Endothelial cell of umbilical vein (primary cell): ENCODE measurements around the gene NRCAM. TPM values are rescaled to one million over a fixed set of nuclear protein-coding genes. Genes with fewer than 3 reads are reported as not detected.

Source experiments
- BruUV-seq: library from RNA; stranded (reverse); fragments of 400-500 nt; replicated peaks from 2 replicates; lab custom pipeline; 2021; lab: Mats Ljungman, UMichigan
- CTCF ChIA-PET: fragments of 300-600, 350-600 bp; sonication (Branson Sonifier 250); formaldehyde crosslinking; loops from one replicate; lab custom pipeline; 2021; ENCODE audit warnings: antibody characterized with exemption, inconsistent platforms; lab: Charles Lee
- POLR2A ChIA-PET: fragments of 300-600, 350-600 bp; sonication (Branson Sonifier 250); formaldehyde crosslinking; loops from one replicate; lab custom pipeline; 2021; ENCODE audit warnings: antibody characterized with exemption, inconsistent platforms; lab: Charles Lee
- DNase-seq: peaks from one replicate; pipeline ENCODE4 v3.0.0-alpha.2; 2011; ENCODE audit warnings: low read depth, low spot score
- FAIRE-seq: peaks from 2 replicates; lab custom pipeline; 2011; peaks lifted over from hg19 to GRCh38; lab: Jason Lieb, UNC
- H2AFZ ChIP-seq: 2 replicates; pipeline ENCODE4 v1.6.0; 2012; ENCODE audit warnings: low read depth, low read length, control low read depth, inconsistent platforms
- H3K27ac ChIP-seq: 2 replicates; pipeline ENCODE4 v1.5.1; 2011; ENCODE audit warnings: low read depth, mild to moderate bottlenecking, control low read depth, low read length, moderate library complexity; ENCODE audit not compliant: insufficient read depth
- H3K27me3 ChIP-seq, 2 experiments: 2 replicates each; pipeline versions ENCODE4 v1.6.0 to v1.6.1; 2011; ENCODE audit warnings: low read length in 2 of 2, mixed read lengths in 1 of 2; ENCODE audit not compliant: control insufficient read depth in 2 of 2, insufficient read depth in 2 of 2
- H3K36me3 ChIP-seq, 2 experiments: 2 replicates in 1 of 2; 3 replicates in 1 of 2; pipeline ENCODE4 v1.5.1; 2011; ENCODE audit warnings: low read length in 2 of 2, mild to moderate bottlenecking in 1 of 2, moderate library complexity in 1 of 2; ENCODE audit not compliant: control insufficient read depth in 2 of 2, insufficient read depth in 2 of 2; ENCODE audit errors: extremely low read depth in 1 of 2
- H3K4me1 ChIP-seq: 3 replicates; pipeline ENCODE4 v1.5.1; 2011; ENCODE audit warnings: mild to moderate bottlenecking, low read length; ENCODE audit not compliant: control insufficient read depth, insufficient read depth; ENCODE audit errors: extremely low read depth
- H3K4me2 ChIP-seq: 2 replicates; pipeline ENCODE4 v1.6.1; 2011; ENCODE audit warnings: low read length, control low read depth, mixed read lengths; ENCODE audit not compliant: insufficient read depth
- H3K4me3 ChIP-seq, 3 experiments: fragments of 200-600 bp in 1 of 3; sonication (generic), shearing (Covaris generic) in 1 of 3; replicated peaks in 1 of 3; 2 replicates each; pipeline ENCODE4 v1.5.1; 2011 to 2016; ENCODE audit warnings: control low read depth in 3 of 3, low read length in 3 of 3, mild to moderate bottlenecking in 2 of 3, inconsistent platforms in 1 of 3, low read depth in 1 of 3, moderate library complexity in 1 of 3; ENCODE audit not compliant: insufficient read depth in 1 of 3
- H3K79me2 ChIP-seq: 2 replicates; pipeline ENCODE4 v1.6.0; 2012; ENCODE audit warnings: low read length, inconsistent platforms; ENCODE audit not compliant: control insufficient read depth, insufficient read depth
- H3K9ac ChIP-seq: replicated peaks from 2 replicates; pipeline ENCODE3; 2011; ENCODE audit warnings: low read length, control low read depth; ENCODE audit not compliant: insufficient read depth; ENCODE audit errors: extremely low read depth
- H3K9me1 ChIP-seq: replicated peaks from 3 replicates; pipeline ENCODE4 v1.6.0; 2011; ENCODE audit warnings: mild to moderate bottlenecking, low read length; ENCODE audit not compliant: control insufficient read depth, insufficient read depth; ENCODE audit errors: extremely low read depth
- H3K9me3 ChIP-seq: replicated peaks from 2 replicates; pipeline ENCODE4 v1.5.1; 2012; ENCODE audit warnings: low read length, inconsistent platforms; ENCODE audit not compliant: control insufficient read depth, insufficient read depth
- H4K20me1 ChIP-seq: replicated peaks from 2 replicates; pipeline ENCODE3; 2011; ENCODE audit warnings: mild to moderate bottlenecking, low read length; ENCODE audit not compliant: control insufficient read depth, insufficient read depth; ENCODE audit errors: extremely low read depth
- EZH2 ChIP-seq: IDR thresholded peaks from 2 replicates; pipeline ENCODE4 v1.6.1; 2012; ENCODE audit warnings: borderline replicate concordance, low read depth, mild to moderate bottlenecking, moderate library complexity, low read length, inconsistent platforms; ENCODE audit not compliant: severe bottlenecking
- FOS ChIP-seq: IDR thresholded peaks from 2 replicates; pipeline ENCODE4 v1.6.1; 2011; ENCODE audit warnings: mild to moderate bottlenecking, low read length, moderate library complexity, borderline replicate concordance; ENCODE audit not compliant: insufficient read depth
- GATA2 ChIP-seq: IDR thresholded peaks from 2 replicates; pipeline ENCODE4 v1.7.0; 2011; ENCODE audit warnings: low read depth, mild to moderate bottlenecking, moderate library complexity, mixed read lengths, low read length; ENCODE audit not compliant: insufficient read length, insufficient read depth
- JUN ChIP-seq: IDR thresholded peaks from 2 replicates; pipeline ENCODE4 v1.6.1; 2011; ENCODE audit warnings: borderline replicate concordance, low read depth; ENCODE audit not compliant: insufficient read length, insufficient read depth
- MYC ChIP-seq: IDR thresholded peaks from one replicate; pipeline ENCODE4 v1.6.1; 2011; ENCODE audit warnings: mild to moderate bottlenecking, low read depth, low read length
- POLR2A ChIP-seq: IDR thresholded peaks from 2 replicates; pipeline ENCODE4 v1.6.1; 2012; ENCODE audit warnings: low read depth, mild to moderate bottlenecking, control low read depth, low read length
- POLR2AphosphoS5 ChIP-seq: IDR thresholded peaks from 2 replicates; pipeline ENCODE4 v1.6.1; 2012; ENCODE audit warnings: low read depth, mild to moderate bottlenecking, control low read depth, low read length, moderate library complexity; ENCODE audit not compliant: insufficient read depth
- dilution Hi-C: fragments of 300-500 bp; cut with MboI; formaldehyde crosslinking; loops from one replicate; pipeline ENCODE4 v1.15.0; 2019; ENCODE audit warnings: low sequenced_read_pairs; ENCODE audit not compliant: extremely low pct_ligation_motif_present
- intact Hi-C: fragments of 100-400 bp; cut with micrococcal nuclease; formaldehyde crosslinking; loops from one replicate; pipeline ENCODE4 v1.10.0; 2022
- polyA plus RNA-seq, 4 experiments: library from polyadenylated mRNA; depleted of rRNA in 3 of 4; stranded (reverse) in 3 of 4; unstranded in 1 of 4; fragments of >200 nt; gene quantifications; 2 replicates each; pipeline versions ENCODE4 v1.2.1 to v1.2.3, GENCODE V29; 2011 to 2012; ENCODE audit warnings: missing spikeins in 1 of 4
- total RNA-seq: library from RNA; stranded (reverse); gene quantifications from 2 replicates; pipeline ENCODE4 v1.2.3, GENCODE V29; 2021
- TF ChIP-seq, protein P1 (sequence below): IDR thresholded peaks from 2 replicates; pipeline ENCODE4 v1.6.1; 2011; ENCODE audit not compliant: insufficient read depth, insufficient read length
- TF ChIP-seq, protein P2 (sequence below), 2 donors: IDR thresholded peaks; 1 replicate in 1 of 2; 2 replicates in 1 of 2; pipeline ENCODE4 v1.5.1; 2011; ENCODE audit warnings: low read length in 2 of 2, mild to moderate bottlenecking in 2 of 2, moderate library complexity in 2 of 2, control low read depth in 1 of 2, inconsistent platforms in 1 of 2, low read depth in 1 of 2; ENCODE audit not compliant: insufficient read depth in 1 of 2; ENCODE audit errors: extremely low read depth in 1 of 2

Gene NRCAM
- total and polyA plus RNA-seq, 2 donors (not counting 3 experiments of a cell fraction or from before 2014, with no cell fraction given), result 26.0 to 47.6 TPM

GRCh38 chr7:108224387-108224786 lies 231.8 kb downstream of the NRCAM start:
- no peak for FAIRE-seq
- dilution Hi-C loops, result no loop called here
- POLR2A ChIA-PET, result no interaction called here

More at GRCh38 chr7:108224387-108224786, 231.8 kb downstream of the NRCAM start:
- no peak overlapping the region for H3K4me3 ChIP-seq
- no peaks in the 10 kb centered on the region for H3K36me3 ChIP-seq
- no peak overlapping the region for H3K9ac ChIP-seq
- H3K27me3 ChIP-seq, result no peaks in the 10 kb centered on the region
- no peaks in the 10 kb centered on the region for H3K79me2 ChIP-seq
- BruUV-seq, result no TSS peak
- H2AFZ ChIP-seq, result no peak overlapping the region
- no peaks in the 10 kb centered on the region for H3K9me1 ChIP-seq
- CTCF ChIA-PET, result interaction anchor here (1.7 kb wide), 1 partner anchor 214 kb away, joined by 3 read pairs; no protein-coding TSS in a partner anchor
- no peaks in the 10 kb centered on the region for H4K20me1 ChIP-seq
- DNase-seq, result no peak
- no peak for TF ChIP-seq FOS
- TF ChIP-seq, protein P1, sequence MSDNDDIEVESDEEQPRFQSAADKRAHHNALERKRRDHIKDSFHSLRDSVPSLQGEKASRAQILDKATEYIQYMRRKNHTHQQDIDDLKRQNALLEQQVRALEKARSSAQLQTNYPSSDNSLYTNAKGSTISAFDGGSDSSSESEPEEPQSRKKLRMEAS, result no peak
- no peak for TF ChIP-seq POLR2AphosphoS5
- no peak for TF ChIP-seq JUN
- TF ChIP-seq MYC, result no peak
- TF ChIP-seq EZH2, result no peak
- no peak for TF ChIP-seq GATA2
- TF ChIP-seq, protein P2, sequence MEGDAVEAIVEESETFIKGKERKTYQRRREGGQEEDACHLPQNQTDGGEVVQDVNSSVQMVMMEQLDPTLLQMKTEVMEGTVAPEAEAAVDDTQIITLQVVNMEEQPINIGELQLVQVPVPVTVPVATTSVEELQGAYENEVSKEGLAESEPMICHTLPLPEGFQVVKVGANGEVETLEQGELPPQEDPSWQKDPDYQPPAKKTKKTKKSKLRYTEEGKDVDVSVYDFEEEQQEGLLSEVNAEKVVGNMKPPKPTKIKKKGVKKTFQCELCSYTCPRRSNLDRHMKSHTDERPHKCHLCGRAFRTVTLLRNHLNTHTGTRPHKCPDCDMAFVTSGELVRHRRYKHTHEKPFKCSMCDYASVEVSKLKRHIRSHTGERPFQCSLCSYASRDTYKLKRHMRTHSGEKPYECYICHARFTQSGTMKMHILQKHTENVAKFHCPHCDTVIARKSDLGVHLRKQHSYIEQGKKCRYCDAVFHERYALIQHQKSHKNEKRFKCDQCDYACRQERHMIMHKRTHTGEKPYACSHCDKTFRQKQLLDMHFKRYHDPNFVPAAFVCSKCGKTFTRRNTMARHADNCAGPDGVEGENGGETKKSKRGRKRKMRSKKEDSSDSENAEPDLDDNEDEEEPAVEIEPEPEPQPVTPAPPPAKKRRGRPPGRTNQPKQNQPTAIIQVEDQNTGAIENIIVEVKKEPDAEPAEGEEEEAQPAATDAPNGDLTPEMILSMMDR (IDR thresholded peaks at IDR 0.05; ENCODE audit: extremely low read depth in 1 of 2, insufficient read depth in 1 of 2, low read depth in 1 of 2, low read length in 2 of 2), result no peak
- TF ChIP-seq POLR2A, result no peak
- H3K9me3 ChIP-seq, result no peaks in the 10 kb centered on the region
- H3K27ac ChIP-seq, result no peak overlapping the region
- intact Hi-C loops, result loop anchor here (5.0 kb wide), 1 partner anchor 68 kb away; no protein-coding TSS in a partner anchor
- no peak overlapping the region for H3K4me2 ChIP-seq
- H3K4me1 ChIP-seq, result peaks cover 13% of the 10 kb centered on the region
